ENCODE data around the gene MAPRE2.

Gene MAPRE2

DNA sequence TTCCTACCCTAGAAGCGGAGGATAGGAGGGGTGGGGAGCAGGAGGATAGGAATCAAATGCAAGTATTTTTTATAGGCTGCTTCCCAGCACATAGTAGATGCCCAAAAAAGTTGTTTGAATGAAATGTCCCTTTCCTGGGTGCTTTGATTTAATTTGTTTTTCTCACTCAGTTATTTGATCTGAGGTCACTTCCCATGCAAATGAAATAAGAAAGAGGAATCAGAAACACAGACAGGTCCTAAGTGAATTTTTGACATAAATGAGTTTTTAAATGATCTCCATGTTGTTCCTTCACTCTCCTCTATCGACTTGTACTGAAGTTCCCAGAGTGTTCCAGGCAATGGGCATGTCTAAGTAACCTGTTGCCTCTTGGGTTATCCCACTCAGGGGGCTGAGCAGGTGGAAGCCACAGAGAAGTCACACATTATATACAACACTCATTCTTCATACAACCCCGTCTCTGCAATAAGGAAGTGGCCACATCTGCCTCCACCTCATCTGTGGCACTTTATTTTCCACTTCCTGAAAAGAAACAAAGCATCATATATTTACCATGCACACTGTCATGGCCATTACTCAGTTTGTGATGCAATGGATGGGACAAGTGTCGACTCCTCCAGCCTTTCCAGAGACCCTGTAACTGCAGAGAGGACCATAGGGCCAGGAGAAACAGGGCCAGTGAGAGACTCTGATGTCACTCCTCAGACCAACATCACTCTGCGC is 117.7 kb downstream of the MAPRE2 start:
- H3K4me3 ChIP-seq (ENCODE audit: low read depth, low read length): no peak overlapping the region
- H3K9me3 ChIP-seq (ENCODE audit: severe bottlenecking): no peaks in the 10 kb centered on the region
- H3K27me3 ChIP-seq (ENCODE audit: insufficient read depth, low read depth, severe bottlenecking): no peaks in the 10 kb centered on the region
- TF ChIP-seq, protein P1, sequence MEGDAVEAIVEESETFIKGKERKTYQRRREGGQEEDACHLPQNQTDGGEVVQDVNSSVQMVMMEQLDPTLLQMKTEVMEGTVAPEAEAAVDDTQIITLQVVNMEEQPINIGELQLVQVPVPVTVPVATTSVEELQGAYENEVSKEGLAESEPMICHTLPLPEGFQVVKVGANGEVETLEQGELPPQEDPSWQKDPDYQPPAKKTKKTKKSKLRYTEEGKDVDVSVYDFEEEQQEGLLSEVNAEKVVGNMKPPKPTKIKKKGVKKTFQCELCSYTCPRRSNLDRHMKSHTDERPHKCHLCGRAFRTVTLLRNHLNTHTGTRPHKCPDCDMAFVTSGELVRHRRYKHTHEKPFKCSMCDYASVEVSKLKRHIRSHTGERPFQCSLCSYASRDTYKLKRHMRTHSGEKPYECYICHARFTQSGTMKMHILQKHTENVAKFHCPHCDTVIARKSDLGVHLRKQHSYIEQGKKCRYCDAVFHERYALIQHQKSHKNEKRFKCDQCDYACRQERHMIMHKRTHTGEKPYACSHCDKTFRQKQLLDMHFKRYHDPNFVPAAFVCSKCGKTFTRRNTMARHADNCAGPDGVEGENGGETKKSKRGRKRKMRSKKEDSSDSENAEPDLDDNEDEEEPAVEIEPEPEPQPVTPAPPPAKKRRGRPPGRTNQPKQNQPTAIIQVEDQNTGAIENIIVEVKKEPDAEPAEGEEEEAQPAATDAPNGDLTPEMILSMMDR (IDR thresholded peaks at IDR 0.05; ENCODE audit: low read depth, low read length): no peak
- no peak overlapping the region for H3K27ac ChIP-seq
- H3K36me3 ChIP-seq: no peaks in the 10 kb centered on the region
- DNase-seq: no peak

GRCh38 chr18:35159782-35160181 is 118.6 kb downstream of the MAPRE2 start:
- Histone ChIP-seq H3K4me3 (ENCODE audit: low read depth, low read length) (no peak overlapping the region), H3K27ac (no peak overlapping the region), H3K27me3 (ENCODE audit: insufficient read depth, low read depth, severe bottlenecking) (no peaks in the 10 kb centered on the region), H3K36me3 (no peaks in the 10 kb centered on the region), H3K9me3 (ENCODE audit: severe bottlenecking) (no peaks in the 10 kb centered on the region)
- TF ChIP-seq, protein P1 (IDR thresholded peaks at IDR 0.05; ENCODE audit: low read depth, low read length): no peak
- no peak for DNase-seq

GRCh38 chr18:35161485-35161884 is 120.3 kb downstream of the MAPRE2 start:
- H3K9me3 ChIP-seq (ENCODE audit: severe bottlenecking): no peaks in the 10 kb centered on the region
- H3K27ac ChIP-seq: no peak overlapping the region
- no peaks in the 10 kb centered on the region for H3K27me3 ChIP-seq (ENCODE audit: insufficient read depth, low read depth, severe bottlenecking)
- TF ChIP-seq, protein P1 (IDR thresholded peaks at IDR 0.05; ENCODE audit: low read depth, low read length): no peak
- H3K36me3 ChIP-seq: no peaks in the 10 kb centered on the region
- H3K4me3 ChIP-seq (ENCODE audit: low read depth, low read length): no peak overlapping the region
- DNase-seq: no peak

GRCh38 chr18:35161934-35162333 is 120.7 kb downstream of the MAPRE2 start:
- H3K9me3 ChIP-seq (ENCODE audit: severe bottlenecking): no peaks in the 10 kb centered on the region
- no peak overlapping the region for H3K27ac ChIP-seq
- no peaks in the 10 kb centered on the region for H3K27me3 ChIP-seq (ENCODE audit: insufficient read depth, low read depth, severe bottlenecking)
- no peak overlapping the region for H3K4me3 ChIP-seq (ENCODE audit: low read depth, low read length)
- TF ChIP-seq, protein P1 (IDR thresholded peaks at IDR 0.05; ENCODE audit: low read depth, low read length): no peak
- DNase-seq: no peak
- H3K36me3 ChIP-seq: no peaks in the 10 kb centered on the region

DNA sequence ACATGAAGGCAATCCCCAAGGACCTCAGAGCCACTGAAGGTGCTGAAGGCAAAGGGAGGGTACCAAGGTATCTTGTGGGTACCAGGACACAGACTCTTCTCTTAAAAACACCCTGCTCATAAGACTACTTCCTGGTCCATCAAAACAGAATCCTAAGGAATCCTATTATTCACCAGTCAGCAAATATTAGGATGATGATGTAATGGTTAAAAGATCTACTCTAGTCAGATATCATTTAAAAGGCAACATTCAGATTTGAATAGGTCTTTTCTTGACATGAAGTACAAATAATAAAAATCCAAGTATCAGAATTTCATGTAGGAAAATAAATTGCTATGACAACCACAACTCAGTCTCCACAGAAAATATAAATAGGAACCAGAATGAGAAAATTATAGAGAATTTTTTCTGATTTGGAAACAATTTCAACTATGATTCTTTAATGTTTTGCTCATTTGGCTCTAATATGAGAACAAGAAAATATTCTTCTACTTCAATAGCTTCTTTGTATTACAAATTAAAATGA is 121.9 kb downstream of the MAPRE2 start:
- no peak overlapping the region for H3K4me3 ChIP-seq (ENCODE audit: low read depth, low read length)
- no peak overlapping the region for H3K27ac ChIP-seq
- no peaks in the 10 kb centered on the region for H3K9me3 ChIP-seq (ENCODE audit: severe bottlenecking)
- H3K27me3 ChIP-seq (ENCODE audit: insufficient read depth, low read depth, severe bottlenecking): no peaks in the 10 kb centered on the region
- DNase-seq: no peak
- TF ChIP-seq, protein P1 (IDR thresholded peaks at IDR 0.05; ENCODE audit: low read depth, low read length): no peak
- no peaks in the 10 kb centered on the region for H3K36me3 ChIP-seq

GRCh38 chr18:35163721-35164120 is 122.5 kb downstream of the MAPRE2 start:
- H3K9me3 ChIP-seq (ENCODE audit: severe bottlenecking): no peaks in the 10 kb centered on the region
- no peaks in the 10 kb centered on the region for H3K36me3 ChIP-seq
- H3K4me3 ChIP-seq (ENCODE audit: low read depth, low read length): no peak overlapping the region
- no peak overlapping the region for H3K27ac ChIP-seq
- no peak for DNase-seq
- H3K27me3 ChIP-seq (ENCODE audit: insufficient read depth, low read depth, severe bottlenecking): no peaks in the 10 kb centered on the region
- TF ChIP-seq, protein P1 (IDR thresholded peaks at IDR 0.05; ENCODE audit: low read depth, low read length): no peak
